GM20000 (cell line): Measurements from ENCODE around the gene CD40.

ENCODE experiments used
- DNase-seq: peaks from one replicate; pipeline ENCODE4 v3.0.0; 2012; ENCODE audit warnings: low spot score
- TF ChIP-seq, protein P1 (sequence below): IDR thresholded peaks from 2 replicates; pipeline ENCODE4 v1.5.1; 2012; ENCODE audit warnings: mild to moderate bottlenecking, control low read depth; ENCODE audit errors: extremely low read depth, missing control alignments

CD40 gene

DNA sequence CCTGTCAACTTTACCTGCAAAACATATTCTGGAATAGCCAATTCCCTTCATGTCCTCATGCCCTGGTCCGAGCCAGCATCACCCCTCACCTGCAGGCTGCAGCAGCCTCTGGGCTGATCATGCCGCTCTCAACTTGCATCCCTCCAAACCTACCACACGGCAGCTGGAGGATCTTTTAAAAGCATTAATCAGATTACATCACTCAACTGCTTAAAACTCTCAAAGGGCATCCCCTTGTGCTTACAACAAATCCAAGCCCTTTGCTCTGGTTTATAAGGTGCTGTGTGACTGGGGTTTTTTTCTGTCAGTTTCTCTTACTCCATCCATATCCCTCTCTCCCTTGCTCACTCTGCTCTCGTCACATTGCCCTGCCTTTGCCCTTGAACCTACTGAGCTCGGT is 24.0 kb downstream of the CD40 start:
- DNase-seq: no peak
- TF ChIP-seq, protein P1, sequence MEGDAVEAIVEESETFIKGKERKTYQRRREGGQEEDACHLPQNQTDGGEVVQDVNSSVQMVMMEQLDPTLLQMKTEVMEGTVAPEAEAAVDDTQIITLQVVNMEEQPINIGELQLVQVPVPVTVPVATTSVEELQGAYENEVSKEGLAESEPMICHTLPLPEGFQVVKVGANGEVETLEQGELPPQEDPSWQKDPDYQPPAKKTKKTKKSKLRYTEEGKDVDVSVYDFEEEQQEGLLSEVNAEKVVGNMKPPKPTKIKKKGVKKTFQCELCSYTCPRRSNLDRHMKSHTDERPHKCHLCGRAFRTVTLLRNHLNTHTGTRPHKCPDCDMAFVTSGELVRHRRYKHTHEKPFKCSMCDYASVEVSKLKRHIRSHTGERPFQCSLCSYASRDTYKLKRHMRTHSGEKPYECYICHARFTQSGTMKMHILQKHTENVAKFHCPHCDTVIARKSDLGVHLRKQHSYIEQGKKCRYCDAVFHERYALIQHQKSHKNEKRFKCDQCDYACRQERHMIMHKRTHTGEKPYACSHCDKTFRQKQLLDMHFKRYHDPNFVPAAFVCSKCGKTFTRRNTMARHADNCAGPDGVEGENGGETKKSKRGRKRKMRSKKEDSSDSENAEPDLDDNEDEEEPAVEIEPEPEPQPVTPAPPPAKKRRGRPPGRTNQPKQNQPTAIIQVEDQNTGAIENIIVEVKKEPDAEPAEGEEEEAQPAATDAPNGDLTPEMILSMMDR: no peak

DNA sequence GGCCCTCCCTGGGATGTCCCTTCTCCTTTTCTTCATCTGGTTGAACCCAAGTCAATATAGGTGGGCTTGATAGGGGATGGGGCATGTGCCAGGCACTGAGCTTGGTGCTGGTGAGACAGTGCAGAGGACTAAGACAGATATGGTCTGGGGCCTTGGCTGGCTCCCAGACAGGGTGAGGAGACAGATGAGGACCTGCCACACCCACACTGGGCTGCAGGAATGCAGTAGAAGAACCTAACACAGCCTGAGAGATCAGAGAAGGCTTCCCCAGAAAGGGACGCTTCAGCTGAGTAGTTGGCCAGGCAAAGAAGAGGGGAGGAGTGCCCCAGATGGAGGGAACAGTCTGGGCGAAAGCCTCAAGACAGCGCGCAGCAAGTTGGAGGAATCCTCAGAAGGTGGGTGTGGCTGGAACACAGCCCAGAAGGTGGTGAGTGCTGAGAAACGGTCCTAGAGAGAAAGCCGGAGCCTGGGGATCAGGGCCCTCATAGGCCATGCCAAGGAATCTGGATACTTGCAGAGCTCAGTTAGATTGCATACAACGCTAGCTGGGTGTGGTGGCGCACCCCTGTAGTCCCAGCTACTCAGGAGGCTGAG is 26.4 kb downstream of the CD40 start:
- no peak for DNase-seq
- TF ChIP-seq, protein P1: no peak

DNA sequence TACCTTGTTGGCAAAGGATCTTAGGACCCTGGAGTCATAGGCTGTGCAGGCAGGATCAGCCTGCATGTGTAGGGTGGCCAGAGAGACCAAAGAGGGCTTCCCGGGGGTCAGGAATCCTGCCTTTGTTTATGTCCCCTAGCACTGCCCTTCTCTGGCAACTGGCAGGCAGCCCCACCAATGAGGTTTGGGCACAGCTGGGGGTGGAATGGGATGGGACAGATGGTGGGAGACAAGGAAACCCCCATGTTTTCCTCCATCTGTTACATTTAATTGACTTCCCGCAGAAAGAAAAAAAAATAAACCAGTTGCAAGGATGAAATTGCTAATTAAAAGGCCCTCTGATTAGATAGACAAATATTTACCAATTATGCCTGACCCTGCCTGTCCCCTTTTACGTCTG is 27.6 kb downstream of the CD40 start:
- TF ChIP-seq, protein P1: no peak
- DNase-seq: no peak

DNA sequence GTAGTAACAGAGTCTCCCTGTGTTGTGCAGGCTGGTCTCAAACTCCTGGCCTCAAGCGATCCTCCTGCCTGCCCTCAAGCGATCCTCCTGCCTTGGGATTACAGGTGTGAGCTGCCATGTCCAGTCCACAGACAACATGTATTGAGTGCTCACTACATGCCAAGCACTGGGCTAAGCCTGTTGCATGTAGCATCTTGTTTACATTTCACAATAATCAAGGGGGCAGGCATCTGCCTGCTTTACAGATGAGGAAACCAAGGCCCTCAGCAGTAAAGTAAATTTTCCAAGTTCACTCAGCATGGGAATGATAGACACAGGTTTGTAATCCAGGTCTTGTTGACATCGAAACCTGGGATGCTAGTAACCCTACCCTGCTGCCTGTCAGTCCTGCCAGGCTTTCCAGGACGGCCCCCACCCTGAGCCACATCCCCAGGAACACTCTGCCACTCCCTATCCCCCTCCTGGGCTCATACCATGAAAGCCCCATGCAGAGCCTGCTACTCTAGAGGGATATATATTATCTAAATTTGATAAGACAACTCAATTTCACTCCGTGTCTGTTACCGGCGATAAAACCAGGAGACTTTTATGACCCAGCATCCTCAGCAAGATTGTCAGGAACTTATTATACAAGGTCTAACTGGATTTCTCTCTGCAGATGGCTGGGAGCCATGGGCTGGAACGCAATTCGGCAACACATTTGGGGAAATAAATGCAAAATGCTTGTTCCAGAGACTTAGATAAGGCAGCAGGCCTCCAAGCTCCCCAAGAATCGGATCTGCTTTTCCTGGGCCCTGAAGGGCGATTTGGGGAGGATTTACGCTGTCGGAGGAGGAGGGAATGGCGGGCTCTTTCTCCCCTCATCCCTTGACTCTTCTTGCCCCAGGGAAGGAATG is 30.4 kb downstream of the CD40 start:
- no peak for DNase-seq
- TF ChIP-seq, protein P1: no peak

DNA sequence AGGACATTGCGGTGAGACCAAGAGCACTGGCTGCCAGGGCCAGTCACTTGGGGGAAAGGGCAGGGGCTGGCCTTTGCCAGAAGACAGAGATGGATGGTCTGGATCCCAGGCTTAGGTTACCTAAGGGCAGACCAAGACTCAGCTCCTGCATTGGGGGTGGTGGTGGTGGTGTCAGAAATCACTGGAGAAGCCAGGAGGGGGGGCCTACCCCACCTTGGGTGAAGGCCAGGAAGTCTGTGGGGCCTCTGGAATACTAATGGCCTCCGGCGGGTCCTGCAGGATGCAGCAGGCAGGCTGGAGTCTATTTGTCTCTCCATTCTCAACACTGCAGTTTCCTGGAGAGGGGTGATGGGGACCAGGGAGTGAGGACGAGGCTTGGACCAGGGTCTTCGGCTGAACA is 32.8 kb downstream of the CD40 start:
- DNase-seq: no peak
- TF ChIP-seq, protein P1: no peak

DNA sequence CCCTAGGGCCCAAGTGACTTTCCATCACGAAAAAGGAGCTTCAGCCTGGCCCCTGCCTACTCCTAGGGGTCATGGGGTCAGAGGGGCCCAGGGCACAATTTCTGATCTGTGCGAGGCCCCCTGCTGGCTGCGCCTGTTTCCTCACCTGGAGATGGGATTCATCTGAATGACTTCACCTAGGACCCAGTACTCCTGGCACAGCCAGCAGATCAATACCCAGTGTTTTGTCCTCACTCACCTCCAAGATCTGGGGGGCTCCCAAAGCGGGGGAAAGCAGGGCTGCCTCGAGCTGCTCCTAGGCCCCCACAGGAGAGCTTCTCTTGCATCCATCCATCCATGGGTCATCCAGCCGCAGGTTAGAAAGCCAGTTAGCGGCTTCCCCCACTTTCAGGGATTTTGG is 33.8 kb downstream of the CD40 start:
- TF ChIP-seq, protein P1: peak; percentile 28
- peak; percentile 59 for DNase-seq

DNA sequence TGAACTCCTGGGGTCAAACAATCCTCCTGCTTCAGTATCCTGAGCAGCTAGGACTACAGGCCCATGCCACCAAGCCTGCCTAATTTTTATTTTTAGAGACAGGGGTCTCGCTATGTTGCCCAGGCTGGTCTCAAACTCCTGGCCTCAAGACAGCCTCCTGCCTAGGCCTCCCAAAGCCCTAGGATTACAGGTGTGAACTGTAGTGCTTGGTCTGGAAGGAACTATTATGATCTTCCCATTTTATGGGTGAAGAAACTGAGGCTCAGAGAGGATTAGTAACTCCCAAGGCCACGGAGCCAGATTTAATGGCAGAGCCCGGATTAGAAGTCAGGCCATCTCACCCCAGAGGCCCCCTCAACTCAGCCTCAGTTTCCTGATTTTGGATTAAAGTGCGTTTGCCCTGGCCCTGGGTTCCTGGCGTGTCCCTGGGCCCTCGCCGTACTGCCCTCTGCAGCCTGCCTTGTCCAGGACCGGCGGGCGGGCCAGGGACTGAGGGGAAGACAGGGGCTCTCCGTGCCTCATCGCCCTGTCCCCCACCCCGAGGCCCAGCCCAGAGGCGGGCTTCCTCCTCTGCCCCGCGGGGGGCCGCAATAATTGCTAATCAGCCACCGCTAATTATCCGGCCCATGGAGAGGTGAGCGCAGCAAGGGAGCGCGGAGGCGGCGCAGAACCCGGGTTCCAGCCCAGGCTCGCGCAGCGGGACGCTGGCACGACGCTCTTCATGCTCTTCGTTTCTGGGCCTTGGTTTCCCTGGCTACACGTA is 34.9 kb downstream of the CD40 start:
- TF ChIP-seq, protein P1: no peak
- DNase-seq: no peak
